ENCODE results near the gene EML4. TPM values are rescaled to one million over a fixed set of nuclear protein-coding genes. Genes with fewer than 3 reads are reported as not detected.

Gene EML4
- total and polyA plus RNA-seq, 10 of the 15 experiments (the other 5 are each of a cell fraction or from before 2014, with no cell fraction given) = 23.1 to 91.3 (median 77.4) TPM

GRCh38 chr2:42340045-42340937, 171.1 kb downstream of the EML4 start:
- H3K9me3 ChIP-seq (replicated peaks; ENCODE audit: control insufficient read depth, insufficient read depth, low read length) = no peaks in the 10 kb centered on the region
- H3K36me3 ChIP-seq (ENCODE audit: control insufficient read depth in 2 of 2, insufficient read depth in 2 of 2, low read length in 1 of 2) = peaks cover 4 to 12% of the 10 kb centered on the region in 2 experiments; a peak in 3 of 4 replicates
- ChIA-PET POLR2A (no interaction called here), SMC1A (ENCODE audit: uncharacterized antibody, unreplicated experiment) (no interaction called here), RAD21 (ENCODE audit: unreplicated experiment) (no interaction called here), CTCF (interaction anchor here (0.8 kb wide), 1 partner anchor 252 kb away, joined by 4 read pairs; no protein-coding TSS in a partner anchor)
- no peak overlapping the region for H2AFZ ChIP-seq (ENCODE audit: control insufficient read depth, low read depth, low read length)
- no peaks in the 10 kb centered on the region for H3K27me3 ChIP-seq (replicated peaks in 1 of 2; ENCODE audit: control insufficient read depth in 2 of 2, insufficient read depth in 2 of 2, low read length in 1 of 2)
- FAIRE-seq = no peak
- no peak overlapping the region for H3K9ac ChIP-seq (ENCODE audit: control insufficient read depth, insufficient read depth, low read length)
- intact Hi-C loops (cut with micrococcal nuclease; ENCODE audit: unreplicated experiment) = no loop called here
- no peak overlapping the region for H3K4me2 ChIP-seq (ENCODE audit: control insufficient read depth, insufficient read depth)
- no peak overlapping the region for H3K27ac ChIP-seq (ENCODE audit: control insufficient read depth, insufficient read depth)
- WGBS (ENCODE audit: insufficient coverage, insufficient replicate concordance, low lambda C conversion rate, missing lambda C conversion rate) = 93% methylated on average over 23 of the region's 23 CpGs
- TF ChIP-seq, protein P1, sequence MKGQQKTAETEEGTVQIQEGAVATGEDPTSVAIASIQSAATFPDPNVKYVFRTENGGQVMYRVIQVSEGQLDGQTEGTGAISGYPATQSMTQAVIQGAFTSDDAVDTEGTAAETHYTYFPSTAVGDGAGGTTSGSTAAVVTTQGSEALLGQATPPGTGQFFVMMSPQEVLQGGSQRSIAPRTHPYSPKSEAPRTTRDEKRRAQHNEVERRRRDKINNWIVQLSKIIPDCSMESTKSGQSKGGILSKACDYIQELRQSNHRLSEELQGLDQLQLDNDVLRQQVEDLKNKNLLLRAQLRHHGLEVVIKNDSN (IDR thresholded peaks at IDR 0.05; ENCODE audit: borderline replicate concordance, extremely low read length, insufficient read depth, low read depth, low read length) = no peak
- no peak for TF ChIP-seq ZNF622 (IDR thresholded peaks at IDR 0.05)
- TF ChIP-seq HDGF (IDR thresholded peaks at IDR 0.05) = no peak
- TF ChIP-seq RUNX3 (IDR thresholded peaks at IDR 0.05; ENCODE audit: low read length) = no peak
- no peak for TF ChIP-seq SRF (IDR thresholded peaks at IDR 0.05; ENCODE audit: low read depth in 2 of 2, low read length in 2 of 2)
- TF ChIP-seq YBX1 (IDR thresholded peaks at IDR 0.05) = no peak
- no peak for TF ChIP-seq EED (IDR thresholded peaks at IDR 0.05; ENCODE audit: low read depth)
- no peak for TF ChIP-seq NKRF (conservative IDR thresholded peaks at IDR 0.05)
- TF ChIP-seq KLF5 (IDR thresholded peaks at IDR 0.05; ENCODE audit: partially characterized antibody) = no peak
- TF ChIP-seq SKIL (IDR thresholded peaks at IDR 0.05; ENCODE audit: low read depth, poor library complexity, severe bottlenecking) = no peak
- no peak for TF ChIP-seq ESRRA (IDR thresholded peaks at IDR 0.05; ENCODE audit: low read length)
- no peak for TF ChIP-seq MLLT1 (IDR thresholded peaks at IDR 0.05)
- TF ChIP-seq KAT2A (conservative IDR thresholded peaks at IDR 0.05; ENCODE audit: control insufficient read depth, low read depth, low read length) = no peak
- TF ChIP-seq PML (IDR thresholded peaks at IDR 0.05; ENCODE audit: low read length) = no peak
- TF ChIP-seq NRF1 (conservative IDR thresholded peaks at IDR 0.05; ENCODE audit: low read depth, low read length) = no peak
- TF ChIP-seq BHLHE40 (IDR thresholded peaks at IDR 0.05; ENCODE audit: borderline replicate concordance in 1 of 2, low read depth in 2 of 2, low read length in 1 of 2) = no peak
- no peak for TF ChIP-seq NR2F1 (conservative IDR thresholded peaks at IDR 0.05)
- H3K4me3 ChIP-seq = no peak overlapping the region
- in situ Hi-C loops (cut with MboI) = no loop called here
- no peak for DNase-seq (ENCODE audit: low read depth, low spot score)
- no peaks in the 10 kb centered on the region; the same call in 1 of the 2 replicates for H3K79me2 ChIP-seq (ENCODE audit: control insufficient read depth, insufficient read depth, low read length)
- no TSS peak for BruUV-seq (replicated peaks)
- H3K4me1 ChIP-seq (ENCODE audit: control insufficient read depth, insufficient read depth, low read length) = no peaks in the 10 kb centered on the region
- no peak for ATAC-seq
- no peaks in the 10 kb centered on the region for H4K20me1 ChIP-seq (ENCODE audit: control insufficient read depth, insufficient read depth)
